Measurements from ENCODE around the gene ZBTB20.

DNA sequence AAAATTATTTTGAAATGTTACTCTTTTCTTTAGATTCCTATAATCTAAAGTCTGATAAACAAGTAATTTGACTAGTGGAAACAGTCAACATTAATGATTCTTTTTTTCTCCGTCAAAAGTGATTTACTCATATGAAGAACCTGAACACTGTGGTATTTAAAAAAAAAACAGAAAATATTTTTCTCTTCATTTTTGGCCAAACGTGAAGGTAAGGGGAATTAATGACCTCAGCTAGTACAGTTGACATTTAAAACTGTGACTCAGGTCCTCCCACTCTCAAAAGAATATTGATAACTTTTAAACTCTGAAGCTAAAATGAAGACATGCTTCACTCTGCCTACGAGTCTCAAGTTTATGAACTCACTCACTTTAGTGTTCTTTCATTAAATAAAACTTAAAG is 818.7 kb downstream of the ZBTB20 start:
- TF ChIP-seq, protein P1, sequence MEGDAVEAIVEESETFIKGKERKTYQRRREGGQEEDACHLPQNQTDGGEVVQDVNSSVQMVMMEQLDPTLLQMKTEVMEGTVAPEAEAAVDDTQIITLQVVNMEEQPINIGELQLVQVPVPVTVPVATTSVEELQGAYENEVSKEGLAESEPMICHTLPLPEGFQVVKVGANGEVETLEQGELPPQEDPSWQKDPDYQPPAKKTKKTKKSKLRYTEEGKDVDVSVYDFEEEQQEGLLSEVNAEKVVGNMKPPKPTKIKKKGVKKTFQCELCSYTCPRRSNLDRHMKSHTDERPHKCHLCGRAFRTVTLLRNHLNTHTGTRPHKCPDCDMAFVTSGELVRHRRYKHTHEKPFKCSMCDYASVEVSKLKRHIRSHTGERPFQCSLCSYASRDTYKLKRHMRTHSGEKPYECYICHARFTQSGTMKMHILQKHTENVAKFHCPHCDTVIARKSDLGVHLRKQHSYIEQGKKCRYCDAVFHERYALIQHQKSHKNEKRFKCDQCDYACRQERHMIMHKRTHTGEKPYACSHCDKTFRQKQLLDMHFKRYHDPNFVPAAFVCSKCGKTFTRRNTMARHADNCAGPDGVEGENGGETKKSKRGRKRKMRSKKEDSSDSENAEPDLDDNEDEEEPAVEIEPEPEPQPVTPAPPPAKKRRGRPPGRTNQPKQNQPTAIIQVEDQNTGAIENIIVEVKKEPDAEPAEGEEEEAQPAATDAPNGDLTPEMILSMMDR (IDR thresholded peaks at IDR 0.05 in 8 of 11, conservative IDR thresholded peaks at IDR 0.05 in 3 of 11): no peak
- TF ChIP-seq POLR2A (IDR thresholded peaks at IDR 0.05): no peak
- no peak for TF ChIP-seq POLR2AphosphoS5 (IDR thresholded peaks at IDR 0.05)

Measured in spleen (tissue), 7 donors.